HEK293 (cell line): ENCODE measurements around the gene NEK7.
"Not testable (repeated sequence)": the region's sequence is repeated elsewhere in the genome, so short reads cannot be mapped to it uniquely, and the experiment has no call there.

Experiments
- CTCF ChIA-PET: fragments of 350-600 bp; formaldehyde crosslinking; extraction: SDS; loops from one replicate; lab custom pipeline; 2021; ENCODE audit warnings: antibody characterized with exemption; lab: Yijun Ruan, JAX
- POLR2A ChIA-PET: fragments of 300-600 bp; formaldehyde crosslinking; extraction: SDS; loops from one replicate; lab custom pipeline; 2020; ENCODE audit warnings: antibody characterized with exemption, inconsistent platforms; lab: Yijun Ruan, JAX
- H3K27ac ChIP-seq: fragments of 200-500 bp; sonication (Bioruptor generic); 2 replicates; pipeline ENCODE4 v1.5.1; 2014; ENCODE audit warnings: low read depth, low read length, control low read depth, inconsistent platforms; ENCODE audit errors: extremely low read depth
- H3K36me3 ChIP-seq, 2 experiments: fragments of 200-500 bp in 1 of 2; sonication (Bioruptor generic) in 1 of 2; 1 replicate in 1 of 2; 2 replicates in 1 of 2; pipeline ENCODE4 v1.5.1; 2014 to 2017; ENCODE audit warnings: inconsistent platforms in 2 of 2, low read length in 2 of 2; ENCODE audit not compliant: control insufficient read depth in 2 of 2, insufficient read depth in 1 of 2
- H3K4me1 ChIP-seq: fragments of 200-500 bp; sonication (Bioruptor generic); 2 replicates; pipeline ENCODE4 v1.5.1; 2014; ENCODE audit warnings: mild to moderate bottlenecking, low read length, inconsistent platforms; ENCODE audit not compliant: control insufficient read depth, insufficient read depth
- H3K4me3 ChIP-seq: 2 replicates; pipeline ENCODE4 v1.5.1; 2011; ENCODE audit warnings: low read depth, mild to moderate bottlenecking, control low read depth, low read length, moderate library complexity
- H3K9me3 ChIP-seq: fragments of 200-500 bp; sonication (Bioruptor generic); 2 replicates; pipeline ENCODE4 v1.5.1; 2014; ENCODE audit warnings: low read depth, low read length, inconsistent platforms; ENCODE audit not compliant: control insufficient read depth, insufficient read depth
- GLIS1 ChIP-seq: fragments of 450-650 bp; formaldehyde crosslinking; IDR thresholded peaks from 2 replicates; pipeline ENCODE4 v1.5.1; 2016; ENCODE audit warnings: missing biosample characterization, missing genetic modification characterization
- HOXC10 ChIP-seq: sonication (generic); formaldehyde crosslinking; IDR thresholded peaks from 2 replicates; pipeline ENCODE4 v1.8.1; 2023; ENCODE audit warnings: mild to moderate bottlenecking, missing genetic modification reagents
- HOXD13 ChIP-seq: sonication (generic); formaldehyde crosslinking; IDR thresholded peaks from 2 replicates; pipeline ENCODE4 v1.8.0; 2022; ENCODE audit warnings: missing genetic modification reagents, borderline replicate concordance
- PRDM1 ChIP-seq: fragments of 450-650 bp; formaldehyde crosslinking; IDR thresholded peaks from 2 replicates; pipeline ENCODE4; 2016; ENCODE audit warnings: missing biosample characterization, missing genetic modification characterization
- ZNF133 ChIP-seq: fragments of 450-650 bp; formaldehyde crosslinking; IDR thresholded peaks from 2 replicates; pipeline ENCODE4 v1.5.1; 2016; ENCODE audit warnings: missing biosample characterization, missing genetic modification characterization
- ZNF146 ChIP-seq: fragments of 450-650 bp; formaldehyde crosslinking; IDR thresholded peaks from 2 replicates; pipeline ENCODE4 v1.5.1; 2016; ENCODE audit warnings: missing biosample characterization, missing genetic modification characterization
- ZNF16 ChIP-seq: fragments of 450-650 bp; formaldehyde crosslinking; IDR thresholded peaks from 2 replicates; pipeline ENCODE4 v1.5.1; 2016; ENCODE audit warnings: low read depth, missing biosample characterization, missing genetic modification characterization
- ZNF24 ChIP-seq: fragments of 450-650 bp; formaldehyde crosslinking; IDR thresholded peaks from 2 replicates; pipeline ENCODE4 v1.5.1; 2016; ENCODE audit warnings: missing biosample characterization, missing genetic modification characterization
- ZNF26 ChIP-seq: fragments of 450-650 bp; formaldehyde crosslinking; IDR thresholded peaks from 2 replicates; pipeline ENCODE4 v1.5.1; 2016; ENCODE audit warnings: missing biosample characterization, missing genetic modification characterization
- ZNF280D ChIP-seq: fragments of 450-650 bp; formaldehyde crosslinking; IDR thresholded peaks from 2 replicates; pipeline ENCODE4 v1.5.1; 2016; ENCODE audit warnings: missing biosample characterization, missing genetic modification characterization
- ZNF350 ChIP-seq: fragments of 450-650 bp; formaldehyde crosslinking; IDR thresholded peaks from 2 replicates; pipeline ENCODE4 v1.5.0; 2017; ENCODE audit warnings: missing biosample characterization, mild to moderate bottlenecking, missing genetic modification characterization
- ZNF513 ChIP-seq: fragments of 450-650 bp; IDR thresholded peaks from 2 replicates; pipeline ENCODE4 v1.5.1; 2018; ENCODE audit warnings: missing biosample characterization, missing genetic modification characterization
- ZNF514 ChIP-seq: fragments of 450-650 bp; formaldehyde crosslinking; IDR thresholded peaks from 2 replicates; pipeline ENCODE4 v1.5.1; 2016; ENCODE audit warnings: missing biosample characterization, missing genetic modification characterization
- ZNF624 ChIP-seq: fragments of 450-650 bp; formaldehyde crosslinking; IDR thresholded peaks from 2 replicates; pipeline ENCODE4 v1.5.1; 2017; ENCODE audit warnings: missing biosample characterization, missing genetic modification characterization
- ZNF777 ChIP-seq: fragments of 450-650 bp; formaldehyde crosslinking; IDR thresholded peaks from 2 replicates; pipeline ENCODE4 v1.5.1; 2017; ENCODE audit warnings: missing biosample characterization, missing genetic modification characterization, borderline replicate concordance

The NEK7 gene

GRCh38 chr1:198227010-198227409 lies 70.2 kb downstream of the NEK7 start:
- H3K9me3 ChIP-seq, H3K27ac ChIP-seq, POLR2A ChIA-PET, H3K36me3 ChIP-seq, H3K4me1 ChIP-seq, CTCF ChIA-PET, H3K4me3 ChIP-seq: not testable (repeated sequence)
- peak; percentile 92 for TF ChIP-seq ZNF146 (tag by site-specific recombination)
- 0 out of 2 replicates have a peak, but pooled peaks have one; percentile 15 for TF ChIP-seq ZNF280D

GRCh38 chr1:198227454-198227853 lies 70.7 kb downstream of the NEK7 start:
- H3K4me3 ChIP-seq, H3K4me1 ChIP-seq, H3K27ac ChIP-seq, CTCF ChIA-PET, H3K36me3 ChIP-seq, POLR2A ChIA-PET, H3K9me3 ChIP-seq: not testable (repeated sequence)

GRCh38 chr1:198228925-198229324 lies 72.1 kb downstream of the NEK7 start:
- Histone ChIP-seq H3K4me1 (0 out of 2 replicates have a peak, but pooled peaks cover 7% of the 10 kb centered on the region), H3K27ac (no peak overlapping the region), H3K36me3 (no peaks in the 10 kb centered on the region), H3K9me3 (no peaks in the 10 kb centered on the region), H3K4me3 (no peak overlapping the region)
- ChIA-PET CTCF (no interaction called here), POLR2A (no interaction called here)
- TF ChIP-seq HOXD13 (CRISPR knock-in tag) (no peak), ZNF26 (tag by site-specific recombination) (no peak), ZNF16 (no peak), ZNF350 (no peak), ZNF513 (tag by site-specific recombination) (no peak), GLIS1 (tag by site-specific recombination) (no peak), ZNF514 (tag by site-specific recombination) (no peak), ZNF133 (tag by site-specific recombination) (no peak), HOXC10 (CRISPR knock-in tag) (no peak), ZNF24 (tag by site-specific recombination) (no peak), PRDM1 (tag by site-specific recombination) (no peak), ZNF624 (tag by site-specific recombination) (no peak), ZNF777 (no peak)
